Kidney (tissue), 14 donors: ENCODE measurements around the gene KIF14. TPM values are rescaled to one million over a fixed set of nuclear protein-coding genes. Genes with fewer than 3 reads are reported as not detected.

Experiments
- DNase-seq, 5 donors: peaks; one replicate each; pipeline ENCODE4 v3.0.0-alpha.2; 2013 to 2020
- FAIRE-seq: peaks from 2 replicates; lab custom pipeline; 2012; peaks lifted over from hg19 to GRCh38; lab: Jason Lieb, UNC
- H3K27ac ChIP-seq, 2 donors: one replicate each; pipeline ENCODE4 v1.7.0; 2013; ENCODE audit warnings: low read depth in 2 of 2, low read length in 2 of 2, inconsistent platforms in 1 of 2
- H3K27me3 ChIP-seq: one replicate; pipeline ENCODE4 v1.7.1; 2013; ENCODE audit warnings: low read length, inconsistent platforms; ENCODE audit not compliant: control insufficient read depth, insufficient read depth
- H3K36me3 ChIP-seq, 3 donors: one replicate each; pipeline versions ENCODE4 v1.7.0 to v1.7.1; 2013; ENCODE audit warnings: low read length in 3 of 3, control low read depth in 1 of 3, inconsistent platforms in 1 of 3; ENCODE audit not compliant: insufficient read depth in 3 of 3, control insufficient read depth in 2 of 3
- H3K4me1 ChIP-seq, 3 donors: one replicate each; pipeline versions ENCODE4 v1.7.0 to v1.7.1; 2013; ENCODE audit warnings: low read length in 3 of 3, inconsistent platforms in 1 of 3, low read depth in 1 of 3; ENCODE audit not compliant: control insufficient read depth in 2 of 3, insufficient read depth in 2 of 3
- H3K4me3 ChIP-seq, 3 donors: one replicate each; pipeline versions ENCODE4 v1.7.0 to v1.8.1; 2013; ENCODE audit warnings: low read length in 3 of 3, control low read depth in 1 of 3, inconsistent platforms in 1 of 3
- H3K9ac ChIP-seq, 3 donors: one replicate each; pipeline versions ENCODE4 v1.7.0 to v1.7.1; 2013; ENCODE audit warnings: low read length in 3 of 3, control low read depth in 1 of 3, inconsistent platforms in 1 of 3
- H3K9me3 ChIP-seq, 3 donors: one replicate each; pipeline versions ENCODE4 v1.7.0 to v1.7.1; 2013; ENCODE audit warnings: low read length in 3 of 3, control low read depth in 1 of 3, inconsistent platforms in 1 of 3; ENCODE audit not compliant: control insufficient read depth in 2 of 3, insufficient read depth in 1 of 3
- intact Hi-C: fragments of 100-400 bp; cut with DNase I; formaldehyde crosslinking; loops from one replicate; pipeline ENCODE4 v1.11.1; 2022
- polyA plus RNA-seq: library from polyadenylated mRNA; stranded (reverse); fragments of 350-450 nt; fragmentation: Illumina TruSeq; extraction: RNeasy Lipid Tissue Mini Kit (QIAGEN cat#74804); gene quantifications from one replicate; pipeline ENCODE4 v1.2.3, GENCODE V29; 2014; ENCODE audit warnings: low read depth, low replicate concordance; ENCODE audit not compliant: insufficient read depth
- total RNA-seq: library from RNA; stranded (reverse); fragmentation: NEBNext Ultra II Directional; extraction: Animal tissue kit (Norgen Biotek cat#: 25700); gene quantifications from one replicate; pipeline ENCODE4 v1.2.1, GENCODE V29; 2021
- TF ChIP-seq, protein P1 (sequence below): IDR thresholded peaks from 3 replicates; pipeline ENCODE4 v1.5.1; 2012; ENCODE audit warnings: mild to moderate bottlenecking, moderate library complexity, borderline replicate concordance; ENCODE audit not compliant: insufficient read depth; ENCODE audit errors: extremely low read depth
- donor health status: control.
- donor health status: control.
- donor health status: control.
- donor health status: control.
- donor health status: control.
- donor health status: DM: yes; HTN: yes; CAD: no.
- donor health status: Normal renal cell carcinoma (clear cell type).

Gene KIF14
- total and polyA plus RNA-seq, 2 donors from 2014 or later, result 0.19 TPM; not detected in 1

DNA sequence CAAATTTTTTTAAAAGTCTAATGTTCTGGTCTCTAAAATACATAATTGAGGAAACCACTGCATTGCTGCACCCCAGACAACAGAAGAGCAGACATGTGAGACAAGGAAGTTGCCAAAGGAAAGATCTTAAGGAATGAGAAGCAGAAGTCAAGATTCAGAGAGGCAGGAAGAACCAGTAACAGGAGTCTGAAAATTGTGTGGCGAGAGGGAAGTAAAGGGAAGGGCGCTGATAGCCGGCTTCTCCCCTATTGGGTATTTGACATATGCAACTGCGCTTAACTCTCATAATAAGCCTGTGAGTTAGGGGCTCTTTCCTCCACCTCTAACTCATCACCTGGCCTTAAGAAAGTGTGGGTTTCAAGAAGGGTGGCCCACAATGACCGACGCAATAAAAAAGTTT, 21.9 kb upstream of the KIF14 start:
- H3K9ac ChIP-seq, result no peak overlapping the region
- H3K27ac ChIP-seq, result no peak overlapping the region
- intact Hi-C loops, result no loop called here
- TF ChIP-seq, protein P1, sequence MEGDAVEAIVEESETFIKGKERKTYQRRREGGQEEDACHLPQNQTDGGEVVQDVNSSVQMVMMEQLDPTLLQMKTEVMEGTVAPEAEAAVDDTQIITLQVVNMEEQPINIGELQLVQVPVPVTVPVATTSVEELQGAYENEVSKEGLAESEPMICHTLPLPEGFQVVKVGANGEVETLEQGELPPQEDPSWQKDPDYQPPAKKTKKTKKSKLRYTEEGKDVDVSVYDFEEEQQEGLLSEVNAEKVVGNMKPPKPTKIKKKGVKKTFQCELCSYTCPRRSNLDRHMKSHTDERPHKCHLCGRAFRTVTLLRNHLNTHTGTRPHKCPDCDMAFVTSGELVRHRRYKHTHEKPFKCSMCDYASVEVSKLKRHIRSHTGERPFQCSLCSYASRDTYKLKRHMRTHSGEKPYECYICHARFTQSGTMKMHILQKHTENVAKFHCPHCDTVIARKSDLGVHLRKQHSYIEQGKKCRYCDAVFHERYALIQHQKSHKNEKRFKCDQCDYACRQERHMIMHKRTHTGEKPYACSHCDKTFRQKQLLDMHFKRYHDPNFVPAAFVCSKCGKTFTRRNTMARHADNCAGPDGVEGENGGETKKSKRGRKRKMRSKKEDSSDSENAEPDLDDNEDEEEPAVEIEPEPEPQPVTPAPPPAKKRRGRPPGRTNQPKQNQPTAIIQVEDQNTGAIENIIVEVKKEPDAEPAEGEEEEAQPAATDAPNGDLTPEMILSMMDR, result no peak
- FAIRE-seq, result no peak
- no peaks in the 10 kb centered on the region for H3K9me3 ChIP-seq
- H3K4me1 ChIP-seq, result no peaks in the 10 kb centered on the region
- no peaks in the 10 kb centered on the region for H3K27me3 ChIP-seq
- no peak for DNase-seq
- peaks cover 0 to 4% (median 2%) of the 10 kb centered on the region in 3 donors for H3K36me3 ChIP-seq
- no peak overlapping the region for H3K4me3 ChIP-seq

DNA sequence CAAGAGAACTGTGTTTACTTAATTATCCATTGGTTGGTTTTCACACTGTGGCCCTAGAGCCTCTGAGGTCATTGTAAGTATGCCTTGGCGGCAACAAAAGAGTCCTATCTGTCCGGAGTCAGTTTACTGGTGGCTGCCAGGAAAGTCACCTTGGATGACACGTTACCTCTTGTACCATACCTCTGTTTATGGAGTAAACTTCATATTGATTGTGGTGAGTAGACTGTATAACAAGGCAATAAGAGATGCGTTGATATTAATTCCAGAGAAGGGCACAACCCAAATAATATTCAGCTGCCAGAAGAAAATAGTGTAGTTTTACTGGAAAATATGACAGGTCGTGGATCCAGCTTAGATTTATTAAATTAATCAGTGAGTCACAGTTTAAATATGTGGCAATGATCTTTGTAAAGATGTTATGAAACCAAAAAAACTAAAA, 20.4 kb upstream of the KIF14 start:
- DNase-seq, result no peak
- FAIRE-seq, result no peak
- Histone ChIP-seq H3K36me3 (no peaks in the 10 kb centered on the region), H3K4me1 (no peaks in the 10 kb centered on the region), H3K4me3 (no peak overlapping the region), H3K27ac (no peak overlapping the region), H3K9me3 (no peaks in the 10 kb centered on the region), H3K27me3 (no peaks in the 10 kb centered on the region), H3K9ac (no peak overlapping the region)
- TF ChIP-seq, protein P1, result no peak
- intact Hi-C loops, result no loop called here

DNA sequence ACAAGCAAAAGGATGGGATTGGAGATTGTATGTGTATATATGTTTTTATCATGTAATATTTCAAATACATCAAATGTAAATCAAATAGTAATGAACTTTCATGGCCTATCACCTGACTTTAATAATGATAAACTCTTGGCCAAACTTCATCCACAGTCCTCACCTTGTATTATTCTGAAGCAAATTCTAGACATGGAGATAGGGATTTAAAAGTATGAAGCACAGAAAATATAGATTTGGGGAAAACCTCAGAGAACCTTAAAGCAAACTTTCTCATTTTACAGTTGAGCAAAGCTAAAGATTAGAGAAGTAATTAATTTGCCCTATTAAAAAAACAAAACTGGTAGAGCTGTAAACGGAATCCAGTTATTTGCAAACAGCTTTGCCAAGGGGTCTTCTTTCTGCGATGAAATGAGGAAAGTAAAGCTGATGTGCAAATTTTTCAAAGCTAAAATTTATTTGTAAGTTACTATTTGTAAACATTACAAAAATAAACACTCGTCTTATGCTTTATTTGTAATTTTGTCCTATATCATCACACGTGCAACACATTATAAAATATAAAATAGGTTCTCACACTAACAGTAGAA, 19.9 kb upstream of the KIF14 start:
- DNase-seq, result no peak
- Histone ChIP-seq H3K9me3 (no peaks in the 10 kb centered on the region), H3K4me3 (no peak overlapping the region), H3K27ac (no peak overlapping the region), H3K4me1 (no peaks in the 10 kb centered on the region), H3K27me3 (no peaks in the 10 kb centered on the region), H3K36me3 (no peaks in the 10 kb centered on the region), H3K9ac (no peak overlapping the region)
- FAIRE-seq, result no peak
- TF ChIP-seq, protein P1, result no peak
- intact Hi-C loops, result no loop called here

DNA sequence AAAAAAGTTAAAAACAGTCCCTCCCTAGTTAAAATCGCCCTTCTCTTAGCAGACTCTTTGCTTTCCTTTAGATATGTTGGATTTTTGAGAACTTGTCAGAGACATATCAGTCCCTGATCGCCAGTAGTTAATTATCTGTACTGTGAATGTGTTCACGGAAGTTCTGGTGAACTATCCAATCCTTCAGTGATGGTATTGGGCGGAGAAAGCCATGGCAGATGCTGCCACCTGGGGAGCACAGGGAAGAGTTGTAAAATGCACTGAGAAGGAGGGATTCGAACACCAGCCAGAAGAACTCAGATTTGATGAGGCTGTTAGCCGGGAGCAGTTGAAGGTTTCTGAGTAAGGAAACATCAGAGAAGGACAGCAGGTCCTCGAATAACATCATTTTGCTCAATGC, 17.5 kb upstream of the KIF14 start:
- Histone ChIP-seq H3K27me3 (no peaks in the 10 kb centered on the region), H3K9ac (no peak overlapping the region), H3K27ac (no peak overlapping the region), H3K9me3 (no peaks in the 10 kb centered on the region), H3K36me3 (no peaks in the 10 kb centered on the region), H3K4me3 (no peak overlapping the region), H3K4me1 (no peaks in the 10 kb centered on the region)
- intact Hi-C loops, result no loop called here
- DNase-seq (no peak), FAIRE-seq (no peak)
- TF ChIP-seq, protein P1, result no peak
